ENCODE measurements around the gene CLIP1.

DNA sequence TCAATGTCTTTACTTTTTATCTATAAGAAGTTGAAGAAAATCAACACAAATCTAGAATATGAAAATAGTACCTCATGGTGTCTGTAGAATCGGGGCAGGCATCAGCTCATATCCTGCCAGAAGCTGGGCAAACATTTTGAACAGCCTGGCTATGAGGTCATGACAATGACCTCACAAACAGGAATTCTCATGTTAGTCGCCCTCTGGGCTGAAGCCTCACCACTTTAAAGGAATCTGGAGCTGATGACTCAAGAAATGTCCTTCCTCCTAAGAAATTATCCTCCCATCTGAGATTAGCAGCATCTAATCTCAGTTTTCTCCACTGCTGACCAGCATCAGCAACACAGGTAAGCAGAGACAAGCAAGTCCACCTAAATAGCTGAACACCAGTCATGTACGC is 27.1 kb downstream of the CLIP1 start:
- no peak for TF ChIP-seq POLR2A (IDR thresholded peaks at IDR 0.05)
- no peak for TF ChIP-seq POLR2AphosphoS5 (IDR thresholded peaks at IDR 0.05; ENCODE audit: insufficient read depth in 1 of 2, low read depth in 1 of 2)

Data from vagina (tissue), 2 donors.